Bronchial epithelial cell (primary cell): ENCODE results near the gene CSRP1. TPM values are rescaled to one million over a fixed set of nuclear protein-coding genes. Genes with fewer than 3 reads are reported as not detected.
A peak's percentile ranks its signal among the peaks of the same experiment; 100 is the strongest.

ENCODE experiments used
- DNase-seq: peaks from one replicate; pipeline ENCODE4 v3.0.0-alpha.2; 2010; ENCODE audit warnings: low read depth
- FAIRE-seq: peaks from 2 replicates; lab custom pipeline; 2011; peaks lifted over from hg19 to GRCh38; lab: Jason Lieb, UNC
- H3K27me3 ChIP-seq: 2 replicates; pipeline ENCODE4 v1.5.1; 2011; ENCODE audit warnings: low read length; ENCODE audit not compliant: control insufficient read depth, insufficient read depth
- H3K36me3 ChIP-seq: 2 replicates; pipeline ENCODE4 v1.5.1; 2011; ENCODE audit warnings: low read length; ENCODE audit not compliant: control insufficient read depth, insufficient read depth
- H3K4me3 ChIP-seq: 2 replicates; pipeline ENCODE4 v1.5.1; 2011; ENCODE audit warnings: mild to moderate bottlenecking, low read depth, low read length, control low read depth
- CTCF ChIP-seq: IDR thresholded peaks from 2 replicates; pipeline ENCODE4 v1.5.1; 2011; ENCODE audit warnings: mild to moderate bottlenecking, moderate library complexity, low read length, control low read depth, inconsistent platforms; ENCODE audit not compliant: insufficient read depth, severe bottlenecking
- total RNA-seq: library from RNA; depleted of rRNA; stranded (reverse); fragments of >200 nt; gene quantifications from 2 replicates; pipeline ENCODE4 v1.2.1, GENCODE V29; 2014

The CSRP1 gene
- total RNA-seq, 1 donor from 2014 or later: 257 TPM

GRCh38 chr1:201511941-201512539 is 5.1 kb upstream of the CSRP1 start:
- DNase-seq: no peak
- Histone ChIP-seq H3K36me3 (no peaks in the 10 kb centered on the region), H3K27me3 (no peaks in the 10 kb centered on the region), H3K4me3 (no peak overlapping the region)
- no peak for FAIRE-seq
- no peak for TF ChIP-seq CTCF

GRCh38 chr1:201511396-201511940 is 4.5 kb upstream of the CSRP1 start:
- FAIRE-seq (no peak), DNase-seq (no peak)
- Histone ChIP-seq H3K27me3 (no peaks in the 10 kb centered on the region), H3K36me3 (no peaks in the 10 kb centered on the region), H3K4me3 (no peak overlapping the region)
- TF ChIP-seq CTCF: no peak

- no peak for FAIRE-seq
- Histone ChIP-seq H3K4me3 (no peak overlapping the region), H3K36me3 (no peaks in the 10 kb centered on the region), H3K27me3 (no peaks in the 10 kb centered on the region)
- TF ChIP-seq CTCF: no peak
- DNase-seq: no peak
These were observed 3.8 kb upstream of the CSRP1 start for GRCh38 chr1:201510734-201511133.

- TF ChIP-seq CTCF: no peak
- FAIRE-seq (no peak), DNase-seq (no peak)
- Histone ChIP-seq H3K4me3 (no peak overlapping the region), H3K36me3 (no peaks in the 10 kb centered on the region), H3K27me3 (no peaks in the 10 kb centered on the region)
These were observed 2.9 kb upstream of the CSRP1 start for GRCh38 chr1:201509601-201510374.

GRCh38 chr1:201508809-201509208 is 1.9 kb upstream of the CSRP1 start:
- TF ChIP-seq CTCF: no peak
- Histone ChIP-seq H3K36me3 (no peaks in the 10 kb centered on the region), H3K27me3 (no peaks in the 10 kb centered on the region), H3K4me3 (no peak overlapping the region)
- DNase-seq (no peak), FAIRE-seq (no peak)

- DNase-seq: no peak
- no peak for TF ChIP-seq CTCF
- FAIRE-seq: no peak
These were observed 395 bp upstream of the CSRP1 start for GRCh38 chr1:201507360-201507675.

More at GRCh38 chr1:201507360-201507675, 395 bp upstream of the CSRP1 start:
- peak overlapping the region; percentile 50 for H3K4me3 ChIP-seq
- H3K27me3 ChIP-seq: no peaks in the 10 kb centered on the region
- no peaks in the 10 kb centered on the region for H3K36me3 ChIP-seq
